Measurements from ENCODE around the gene PACRG. TPM values are rescaled to one million over a fixed set of nuclear protein-coding genes. Genes with fewer than 3 reads are reported as not detected.

Gene PACRG
- polyA plus RNA-seq, 3 donors: not detected

DNA sequence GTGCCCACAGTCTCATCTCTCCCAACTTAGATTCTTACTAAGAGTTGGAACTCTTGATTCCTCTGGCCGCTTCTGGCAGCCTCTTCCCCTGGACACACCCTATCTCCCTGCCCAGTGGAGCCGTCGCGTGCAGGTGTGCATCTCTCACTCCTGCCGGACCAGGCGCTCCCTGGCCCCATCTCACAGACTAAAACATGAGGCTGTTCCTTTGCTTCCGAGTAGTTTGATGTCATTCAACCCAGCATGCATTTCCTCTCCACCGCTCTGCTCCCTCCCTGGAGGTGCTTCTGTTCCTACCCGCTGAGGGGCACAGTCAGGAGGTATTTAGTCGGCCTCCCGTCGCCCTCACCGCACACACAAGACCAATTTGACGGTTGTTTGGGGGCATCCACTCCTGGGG lies 458.8 kb downstream of the PACRG start:
- Histone ChIP-seq H3K79me2 (ENCODE audit: insufficient read depth, low read length) (no peaks in the 10 kb centered on the region), H4K20me1 (ENCODE audit: insufficient read depth, low read length) (no peaks in the 10 kb centered on the region), H3K4me3 (replicated peaks in 1 of 3; ENCODE audit: low read depth in 2 of 3, low read length in 3 of 3) (no peak overlapping the region), H3K9ac (ENCODE audit: insufficient read depth, low read length, poor library complexity, severe bottlenecking) (no peak overlapping the region), H3K4me1 (ENCODE audit: control insufficient read depth in 1 of 2, insufficient read depth in 2 of 2, low read length in 2 of 2) (no peaks in the 10 kb centered on the region), H3K9me3 (replicated peaks in 1 of 2; ENCODE audit: control insufficient read depth in 1 of 2, insufficient read depth in 1 of 2, low read length in 2 of 2) (no peaks in the 10 kb centered on the region), H3K4me2 (replicated peaks; ENCODE audit: extremely low read depth, low read length, poor library complexity, severe bottlenecking) (no peak overlapping the region), H2AFZ (ENCODE audit: insufficient read depth, low read depth, low read length, poor library complexity, severe bottlenecking) (no peak overlapping the region), H3K27me3 (ENCODE audit: control insufficient read depth in 2 of 2, insufficient read depth in 2 of 2, low read length in 2 of 2) (no peaks in the 10 kb centered on the region), H3K36me3 (replicated peaks in 1 of 2; ENCODE audit: control insufficient read depth in 1 of 2, insufficient read depth in 2 of 2, low read length in 2 of 2) (no peaks in the 10 kb centered on the region), H3K27ac (ENCODE audit: low read depth in 1 of 2, low read length in 2 of 2) (no peak overlapping the region)
- 95% methylated on average over 13 of the region's 14 CpGs for WGBS (ENCODE audit: insufficient coverage)
- DNase-seq: no peak
- H3K4me3 Mint-ChIP-seq: no peak overlapping the region
- TF ChIP-seq, protein P1, sequence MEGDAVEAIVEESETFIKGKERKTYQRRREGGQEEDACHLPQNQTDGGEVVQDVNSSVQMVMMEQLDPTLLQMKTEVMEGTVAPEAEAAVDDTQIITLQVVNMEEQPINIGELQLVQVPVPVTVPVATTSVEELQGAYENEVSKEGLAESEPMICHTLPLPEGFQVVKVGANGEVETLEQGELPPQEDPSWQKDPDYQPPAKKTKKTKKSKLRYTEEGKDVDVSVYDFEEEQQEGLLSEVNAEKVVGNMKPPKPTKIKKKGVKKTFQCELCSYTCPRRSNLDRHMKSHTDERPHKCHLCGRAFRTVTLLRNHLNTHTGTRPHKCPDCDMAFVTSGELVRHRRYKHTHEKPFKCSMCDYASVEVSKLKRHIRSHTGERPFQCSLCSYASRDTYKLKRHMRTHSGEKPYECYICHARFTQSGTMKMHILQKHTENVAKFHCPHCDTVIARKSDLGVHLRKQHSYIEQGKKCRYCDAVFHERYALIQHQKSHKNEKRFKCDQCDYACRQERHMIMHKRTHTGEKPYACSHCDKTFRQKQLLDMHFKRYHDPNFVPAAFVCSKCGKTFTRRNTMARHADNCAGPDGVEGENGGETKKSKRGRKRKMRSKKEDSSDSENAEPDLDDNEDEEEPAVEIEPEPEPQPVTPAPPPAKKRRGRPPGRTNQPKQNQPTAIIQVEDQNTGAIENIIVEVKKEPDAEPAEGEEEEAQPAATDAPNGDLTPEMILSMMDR (IDR thresholded peaks at IDR 0.05): no peak
- intact Hi-C loops (cut with micrococcal nuclease): no loop called here
- no peaks in the 10 kb centered on the region for H3K36me3 Mint-ChIP-seq
- H3K27me3 Mint-ChIP-seq (ENCODE audit: low read depth in 3 of 3): peaks cover 2 to 3% (median 2%) of the 10 kb centered on the region in 3 donors
- H3K9me3 Mint-ChIP-seq: peaks cover 0 to 5% (median 0%) of the 10 kb centered on the region in 7 donors
- H3K4me1 Mint-ChIP-seq: peaks cover 5% of the 10 kb centered on the region
- no peak overlapping the region for H3K27ac Mint-ChIP-seq

DNA sequence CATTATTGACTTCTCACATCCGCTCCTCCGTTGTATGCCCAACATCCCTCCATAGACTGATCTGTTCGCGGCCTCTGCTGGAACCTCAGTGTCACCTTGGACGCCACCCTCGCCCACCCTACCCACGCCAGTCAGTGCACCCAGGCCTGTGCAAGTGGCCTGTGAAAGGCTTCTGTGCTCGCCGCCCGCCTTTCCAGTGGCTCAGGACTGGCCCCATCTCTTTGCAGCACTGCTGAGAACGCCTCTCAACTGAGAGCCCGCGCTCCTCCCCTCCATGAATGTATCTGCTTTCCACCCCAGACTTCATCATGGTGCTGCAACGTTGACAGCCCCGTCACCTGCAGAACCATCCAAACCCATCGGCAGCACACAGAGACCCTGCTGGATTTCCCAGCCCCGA lies 459.4 kb downstream of the PACRG start:
- Histone ChIP-seq H3K79me2 (ENCODE audit: insufficient read depth, low read length) (no peaks in the 10 kb centered on the region), H3K4me1 (ENCODE audit: control insufficient read depth in 1 of 2, insufficient read depth in 2 of 2, low read length in 2 of 2) (no peaks in the 10 kb centered on the region), H3K9ac (ENCODE audit: insufficient read depth, low read length, poor library complexity, severe bottlenecking) (no peak overlapping the region), H3K36me3 (replicated peaks in 1 of 2; ENCODE audit: control insufficient read depth in 1 of 2, insufficient read depth in 2 of 2, low read length in 2 of 2) (no peaks in the 10 kb centered on the region), H3K27me3 (ENCODE audit: control insufficient read depth in 2 of 2, insufficient read depth in 2 of 2, low read length in 2 of 2) (no peaks in the 10 kb centered on the region), H3K4me3 (replicated peaks in 1 of 3; ENCODE audit: low read depth in 2 of 3, low read length in 3 of 3) (no peak overlapping the region), H3K4me2 (replicated peaks; ENCODE audit: extremely low read depth, low read length, poor library complexity, severe bottlenecking) (no peak overlapping the region), H4K20me1 (ENCODE audit: insufficient read depth, low read length) (no peaks in the 10 kb centered on the region), H3K27ac (ENCODE audit: low read depth in 1 of 2, low read length in 2 of 2) (no peak overlapping the region), H2AFZ (ENCODE audit: insufficient read depth, low read depth, low read length, poor library complexity, severe bottlenecking) (no peak overlapping the region), H3K9me3 (replicated peaks in 1 of 2; ENCODE audit: control insufficient read depth in 1 of 2, insufficient read depth in 1 of 2, low read length in 2 of 2) (no peaks in the 10 kb centered on the region)
- 96% methylated on average over 17 of the region's 17 CpGs for WGBS (ENCODE audit: insufficient coverage)
- TF ChIP-seq, protein P1 (IDR thresholded peaks at IDR 0.05): no peak
- Mint-ChIP-seq H3K36me3 (no peaks in the 10 kb centered on the region), H3K27ac (no peak overlapping the region), H3K9me3 (peaks cover 0 to 5% (median 0%) of the 10 kb centered on the region in 7 donors), H3K4me1 (peaks cover 5% of the 10 kb centered on the region), H3K4me3 (no peak overlapping the region), H3K27me3 (ENCODE audit: low read depth in 3 of 3) (peaks cover 2 to 5% (median 3%) of the 10 kb centered on the region in 3 donors)
- DNase-seq: no peak
- intact Hi-C loops (cut with micrococcal nuclease): no loop called here
